Mesendoderm (in vitro differentiated cells): ENCODE results near the gene NDST1.

Experiments
- DNase-seq: peaks from one replicate; pipeline ENCODE4 v3.0.0; 2013
- H2AK5ac ChIP-seq: 2 replicates; pipeline ENCODE4 v1.6.1; 2013; ENCODE audit warnings: low read length, inconsistent platforms
- H2BK120ac ChIP-seq: 2 replicates; pipeline ENCODE4 v1.6.1; 2013; ENCODE audit warnings: low read depth, mild to moderate bottlenecking, low read length, moderate library complexity, mixed read lengths
- H2BK15ac ChIP-seq: replicated peaks from 2 replicates; pipeline ENCODE4 v1.6.1; 2013; ENCODE audit warnings: low read depth, mild to moderate bottlenecking, moderate library complexity
- H2BK5ac ChIP-seq: 2 replicates; pipeline ENCODE4 v1.6.1; 2013; ENCODE audit warnings: low read length, inconsistent platforms
- H3K18ac ChIP-seq: 2 replicates; pipeline ENCODE4 v1.6.1; 2013; ENCODE audit warnings: mild to moderate bottlenecking, low read length, mixed read lengths
- H3K23ac ChIP-seq: one replicate; pipeline ENCODE4 v1.6.1; 2013; ENCODE audit warnings: low read length
- H3K27ac ChIP-seq: 2 replicates; pipeline ENCODE4 v1.5.1; 2013; ENCODE audit warnings: low read depth, mild to moderate bottlenecking, inconsistent platforms, low read length, moderate library complexity
- H3K27me3 ChIP-seq: 2 replicates; pipeline ENCODE4 v1.6.1; 2013; ENCODE audit warnings: low read length, control low read depth, mild to moderate bottlenecking, inconsistent platforms; ENCODE audit not compliant: insufficient read depth, poor library complexity
- H3K36me3 ChIP-seq: 2 replicates; pipeline ENCODE4 v1.6.1; 2013; ENCODE audit warnings: low read length, inconsistent platforms; ENCODE audit not compliant: control insufficient read depth, insufficient read depth
- H3K4ac ChIP-seq: one replicate; pipeline ENCODE4 v1.6.1; 2013; ENCODE audit warnings: low read depth, mild to moderate bottlenecking, low read length, moderate library complexity
- H3K4me1 ChIP-seq: 2 replicates; pipeline ENCODE4 v1.6.1; 2013; ENCODE audit warnings: low read depth, low read length, inconsistent platforms; ENCODE audit not compliant: control insufficient read depth
- H3K4me2 ChIP-seq: 2 replicates; pipeline ENCODE4 v1.6.1; 2013; ENCODE audit warnings: low read length
- H3K4me3 ChIP-seq: 2 replicates; pipeline ENCODE4 v1.5.1; 2013; ENCODE audit warnings: mild to moderate bottlenecking, low read length
- H3K56ac ChIP-seq: one replicate; pipeline ENCODE4 v1.6.1; 2013; ENCODE audit warnings: low read length
- H3K79me1 ChIP-seq: 2 replicates; pipeline ENCODE4 v1.6.1; 2013; ENCODE audit warnings: low read length, inconsistent platforms
- H3K79me2 ChIP-seq: 2 replicates; pipeline ENCODE4 v1.6.1; 2013; ENCODE audit warnings: mild to moderate bottlenecking, low read length; ENCODE audit not compliant: control insufficient read depth, insufficient read depth
- H3K9ac ChIP-seq: 2 replicates; pipeline ENCODE4 v1.6.1; 2013; ENCODE audit warnings: low read length, inconsistent platforms
- H4K5ac ChIP-seq: one replicate; pipeline ENCODE4 v1.6.1; 2013; ENCODE audit warnings: low read length
- H4K8ac ChIP-seq: one replicate; pipeline ENCODE4 v1.6.1; 2013; ENCODE audit warnings: low read depth, mild to moderate bottlenecking, control low read depth, low read length, moderate library complexity
- WGBS: extraction: QIAGEN DNeasy Blood & Tissue Kit; methylation state at CpG from one replicate; pipeline ENCODE4 v1.1.7; 2013; ENCODE audit warnings: low lambda C conversion rate, missing lambda C conversion rate; ENCODE audit not compliant: insufficient coverage; ENCODE audit errors: extremely low coverage; 5-methylcytosine and 5-hydroxymethylcytosine counted together

The NDST1 gene

DNA sequence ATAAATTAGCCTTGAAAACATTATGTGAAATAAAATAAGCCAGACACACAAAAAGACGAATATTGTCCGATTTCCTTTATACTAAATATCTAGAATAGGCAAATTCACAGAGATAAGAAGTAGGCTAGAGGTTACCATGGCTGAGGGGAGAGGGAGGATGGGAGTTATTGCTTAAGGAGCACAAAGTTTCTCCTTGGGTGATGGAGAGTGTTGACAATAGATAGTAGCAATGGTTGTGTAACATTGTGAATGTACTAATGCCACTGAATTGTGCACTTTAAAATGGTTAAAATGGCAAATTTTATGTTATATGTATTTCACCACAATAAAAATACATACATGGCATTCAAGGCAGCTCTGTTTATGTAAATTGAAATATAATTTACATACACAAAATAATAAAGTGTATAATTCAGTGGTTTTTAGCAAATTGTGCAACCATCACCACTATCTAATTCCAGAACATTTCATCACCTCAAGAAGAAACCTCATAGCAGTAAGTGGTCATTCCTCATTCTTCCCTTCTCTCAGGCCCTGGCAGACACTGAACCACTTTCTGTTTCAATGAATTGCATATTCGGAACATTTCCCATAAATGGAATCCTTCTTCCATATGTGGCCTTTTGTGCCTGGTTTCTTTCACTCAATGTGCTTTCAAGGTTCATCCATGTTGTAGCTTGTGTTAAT, 59.2 kb downstream of the NDST1 start:
- H3K4me2 ChIP-seq: no peak overlapping the region

DNA sequence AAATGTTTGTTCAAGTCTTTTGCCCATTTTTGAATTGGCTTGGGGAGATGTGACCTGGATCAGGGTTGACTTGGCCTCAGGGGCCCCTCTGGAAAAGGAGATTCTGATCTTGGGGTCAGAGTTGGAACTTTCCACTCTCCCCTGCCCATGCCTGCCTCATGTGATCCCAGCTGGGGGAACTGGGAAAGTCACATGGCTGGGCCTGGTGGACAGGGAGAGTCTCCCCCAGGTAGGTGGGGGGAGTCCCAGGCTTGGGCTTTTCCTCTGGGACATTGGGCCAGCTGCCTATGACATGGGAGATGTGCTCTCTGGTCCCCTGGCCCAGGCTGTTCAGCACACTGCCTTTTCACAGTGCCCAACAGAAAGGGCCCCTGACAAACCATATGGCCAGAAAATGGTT, 60.7 kb downstream of the NDST1 start:
- H3K79me1 ChIP-seq: no peaks in the 10 kb centered on the region
- no peaks in the 10 kb centered on the region for H3K79me2 ChIP-seq
- H3K27me3 ChIP-seq: no peaks in the 10 kb centered on the region
- no peak overlapping the region for H3K4me2 ChIP-seq
- H4K8ac ChIP-seq: no peak overlapping the region
- H3K18ac ChIP-seq: no peak overlapping the region
- no peak overlapping the region for H3K27ac ChIP-seq
- no peak overlapping the region for H3K4me3 ChIP-seq
- H3K9ac ChIP-seq: no peak overlapping the region
- no peak overlapping the region for H3K56ac ChIP-seq
- DNase-seq: no peak
- no peak overlapping the region for H3K4ac ChIP-seq
- H2BK120ac ChIP-seq: no peak overlapping the region
- H3K4me1 ChIP-seq: no peaks in the 10 kb centered on the region
- H2AK5ac ChIP-seq: no peak overlapping the region
- no peak overlapping the region for H2BK5ac ChIP-seq
- no peaks in the 10 kb centered on the region for H3K36me3 ChIP-seq
- H3K23ac ChIP-seq: no peak overlapping the region
- no peak overlapping the region for H2BK15ac ChIP-seq
- no peak overlapping the region for H4K5ac ChIP-seq

More for the DNA sequence above, 59.2 kb downstream of the NDST1 start:
- H2BK120ac ChIP-seq: no peak overlapping the region
- H3K56ac ChIP-seq: no peak overlapping the region
- H3K4ac ChIP-seq: no peak overlapping the region
- H3K4me3 ChIP-seq: no peak overlapping the region
- no peak overlapping the region for H4K8ac ChIP-seq
- no peaks in the 10 kb centered on the region for H3K79me2 ChIP-seq
- no peak overlapping the region for H2AK5ac ChIP-seq
- H2BK5ac ChIP-seq: no peak overlapping the region
- no peaks in the 10 kb centered on the region for H3K36me3 ChIP-seq
- no peak overlapping the region for H3K27ac ChIP-seq
- no peak overlapping the region for H3K18ac ChIP-seq
- H3K79me1 ChIP-seq: no peaks in the 10 kb centered on the region
- no CpG with 5 or more reads among the region's 3 CpGs for WGBS
- no peak for DNase-seq
- H2BK15ac ChIP-seq: no peak overlapping the region
- H4K5ac ChIP-seq: no peak overlapping the region
- H3K4me1 ChIP-seq: no peaks in the 10 kb centered on the region
- no peak overlapping the region for H3K9ac ChIP-seq
- no peaks in the 10 kb centered on the region for H3K27me3 ChIP-seq
- H3K23ac ChIP-seq: no peak overlapping the region

DNA sequence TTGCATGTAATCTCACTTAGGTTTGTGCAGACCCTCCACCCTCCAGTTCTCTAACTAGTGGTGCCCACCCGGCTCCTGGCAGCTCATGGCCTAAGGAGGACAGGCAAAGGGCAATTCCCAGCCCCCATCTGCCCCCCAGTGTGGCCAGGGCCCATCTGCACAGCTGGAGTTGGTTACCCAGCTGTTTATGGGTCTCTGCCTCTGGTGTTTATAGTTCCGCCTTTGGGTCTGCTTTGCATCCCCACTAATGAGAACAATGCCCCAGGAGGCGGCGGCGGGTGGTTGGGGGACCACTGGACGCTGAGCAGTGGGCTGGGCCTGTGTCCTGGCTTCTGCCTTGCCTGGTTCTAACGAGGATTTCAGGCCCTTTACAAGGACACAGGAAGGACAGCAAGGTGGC, 62.4 kb downstream of the NDST1 start:
- no peak for DNase-seq
- Histone ChIP-seq H3K56ac (no peak overlapping the region), H3K18ac (no peak overlapping the region), H4K8ac (no peak overlapping the region), H2BK120ac (no peak overlapping the region), H3K27ac (no peak overlapping the region), H3K27me3 (no peaks in the 10 kb centered on the region), H3K4ac (no peak overlapping the region), H2BK5ac (no peak overlapping the region), H2AK5ac (no peak overlapping the region), H3K9ac (no peak overlapping the region), H3K4me1 (no peaks in the 10 kb centered on the region), H3K79me2 (no peaks in the 10 kb centered on the region), H3K4me2 (no peak overlapping the region), H4K5ac (no peak overlapping the region), H3K4me3 (no peak overlapping the region), H2BK15ac (no peak overlapping the region), H3K23ac (no peak overlapping the region), H3K36me3 (no peaks in the 10 kb centered on the region), H3K79me1 (no peaks in the 10 kb centered on the region)
- WGBS: no CpG with 5 or more reads among the region's 7 CpGs

DNA sequence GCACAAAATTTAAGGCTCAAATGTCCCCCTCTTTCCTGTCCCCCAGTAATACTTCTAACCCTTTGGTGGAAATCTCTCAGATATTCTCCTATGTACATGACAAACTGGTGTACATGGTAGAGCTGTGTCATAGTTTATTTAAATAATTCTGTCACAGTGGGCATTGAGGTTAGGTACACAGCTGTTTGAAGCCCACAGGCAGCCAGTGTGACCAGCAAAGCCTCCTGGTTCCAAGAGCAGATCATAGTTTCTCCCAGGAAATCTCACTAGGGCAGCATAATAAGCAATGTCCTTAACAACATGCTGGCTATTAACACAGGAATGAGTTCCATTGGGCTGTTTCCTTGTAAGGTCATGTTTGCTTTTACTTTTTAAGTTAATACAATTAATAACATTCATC, 63.9 kb downstream of the NDST1 start:
- H3K36me3 ChIP-seq: no peaks in the 10 kb centered on the region
- no peak overlapping the region for H2AK5ac ChIP-seq
- no peak overlapping the region for H3K18ac ChIP-seq
- H3K4me3 ChIP-seq: no peak overlapping the region
- no peak overlapping the region for H4K5ac ChIP-seq
- no peak overlapping the region for H2BK15ac ChIP-seq
- no peak for DNase-seq
- H3K23ac ChIP-seq: no peak overlapping the region
- no peak overlapping the region for H3K4me2 ChIP-seq
- no peaks in the 10 kb centered on the region for H3K27me3 ChIP-seq
- no peak overlapping the region for H3K4ac ChIP-seq
- no peak overlapping the region for H4K8ac ChIP-seq
- H3K4me1 ChIP-seq: no peaks in the 10 kb centered on the region
- no peak overlapping the region for H2BK5ac ChIP-seq
- H3K79me1 ChIP-seq: no peaks in the 10 kb centered on the region
- no peak overlapping the region for H3K56ac ChIP-seq
- H3K9ac ChIP-seq: no peak overlapping the region
- H3K27ac ChIP-seq: no peak overlapping the region
- H2BK120ac ChIP-seq: no peak overlapping the region
- no peaks in the 10 kb centered on the region for H3K79me2 ChIP-seq

DNA sequence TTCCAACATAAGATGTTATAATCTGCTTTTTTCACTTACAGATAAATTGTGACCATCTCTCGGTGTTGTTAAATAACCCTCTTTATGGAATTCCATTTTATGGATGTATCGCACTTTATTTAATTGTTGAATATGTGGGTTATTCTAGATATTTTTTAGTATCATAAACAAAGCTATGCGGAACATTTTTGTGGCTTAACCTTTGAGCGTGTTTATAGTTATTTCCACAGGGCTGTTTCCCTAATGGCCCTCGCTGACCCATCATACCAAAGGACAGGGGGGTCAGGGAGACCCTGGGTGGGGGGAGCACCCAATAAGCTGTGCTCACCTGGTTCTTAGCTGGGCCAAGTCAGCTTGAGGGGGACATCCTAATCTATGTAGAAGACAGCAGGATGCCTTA, 65.3 kb downstream of the NDST1 start:
- no peak overlapping the region for H3K27ac ChIP-seq
- H3K4me1 ChIP-seq: peaks cover 4% of the 10 kb centered on the region
- no peak overlapping the region for H2BK120ac ChIP-seq
- H3K4me3 ChIP-seq: no peak overlapping the region
- no peaks in the 10 kb centered on the region for H3K27me3 ChIP-seq
- H2AK5ac ChIP-seq: no peak overlapping the region
- H3K18ac ChIP-seq: no peak overlapping the region
- DNase-seq: no peak
- no peak overlapping the region for H2BK15ac ChIP-seq
- H4K8ac ChIP-seq: no peak overlapping the region
- H4K5ac ChIP-seq: no peak overlapping the region
- no peaks in the 10 kb centered on the region for H3K36me3 ChIP-seq
- no peak overlapping the region for H3K4me2 ChIP-seq
- no peak overlapping the region for H3K9ac ChIP-seq
- H3K4ac ChIP-seq: no peak overlapping the region
- H3K79me1 ChIP-seq: no peaks in the 10 kb centered on the region
- H3K56ac ChIP-seq: no peak overlapping the region
- no peak overlapping the region for H3K23ac ChIP-seq
- no peaks in the 10 kb centered on the region for H3K79me2 ChIP-seq
- no CpG with 5 or more reads among the region's 5 CpGs for WGBS
- H2BK5ac ChIP-seq: no peak overlapping the region
